ENCODE results near the gene ACVR1B. TPM values are rescaled to one million over a fixed set of nuclear protein-coding genes. Genes with fewer than 3 reads are reported as not detected.

The ACVR1B gene
- total RNA-seq, 2 donors from 2014 or later: 39.6 to 43.3 TPM

DNA sequence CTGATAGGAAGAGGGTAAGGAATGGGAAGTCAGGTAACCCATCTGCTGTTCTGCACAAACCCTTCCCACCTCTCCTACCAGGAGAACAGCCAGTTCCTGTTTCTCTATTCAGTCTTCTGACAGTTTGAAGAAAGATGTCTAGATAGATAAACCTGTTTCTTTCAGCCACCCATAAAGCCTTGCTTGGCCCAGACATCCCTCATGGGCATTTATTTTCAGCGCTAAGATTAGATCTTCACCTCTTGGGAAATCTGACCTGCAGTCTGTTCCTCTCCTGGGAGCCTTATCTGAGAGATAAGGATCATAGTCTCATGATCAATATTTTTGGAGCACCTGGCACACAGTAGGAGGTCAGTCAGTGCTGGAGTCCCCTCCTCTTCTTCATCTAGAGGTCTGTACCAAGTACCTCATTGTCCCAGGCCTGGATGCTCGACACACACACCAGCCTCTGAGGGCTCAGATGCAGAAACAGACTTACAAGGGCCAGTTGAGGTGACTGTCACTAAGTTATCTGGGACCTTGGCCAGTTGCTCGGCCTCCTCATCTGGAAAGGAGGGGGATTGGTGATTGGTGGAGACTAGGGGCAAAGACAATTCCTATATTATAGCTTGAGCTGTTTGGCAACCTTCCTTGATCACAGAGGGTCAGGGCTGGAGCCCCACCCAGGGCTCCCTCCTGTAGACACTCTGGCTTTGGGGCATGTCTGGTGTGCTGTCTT, 26.0 kb upstream of the ACVR1B start:
- TF ChIP-seq POLR2A (IDR thresholded peaks at IDR 0.05) (no peak), POLR2AphosphoS5 (IDR thresholded peaks at IDR 0.05) (no peak)
- TF ChIP-seq, protein P1, sequence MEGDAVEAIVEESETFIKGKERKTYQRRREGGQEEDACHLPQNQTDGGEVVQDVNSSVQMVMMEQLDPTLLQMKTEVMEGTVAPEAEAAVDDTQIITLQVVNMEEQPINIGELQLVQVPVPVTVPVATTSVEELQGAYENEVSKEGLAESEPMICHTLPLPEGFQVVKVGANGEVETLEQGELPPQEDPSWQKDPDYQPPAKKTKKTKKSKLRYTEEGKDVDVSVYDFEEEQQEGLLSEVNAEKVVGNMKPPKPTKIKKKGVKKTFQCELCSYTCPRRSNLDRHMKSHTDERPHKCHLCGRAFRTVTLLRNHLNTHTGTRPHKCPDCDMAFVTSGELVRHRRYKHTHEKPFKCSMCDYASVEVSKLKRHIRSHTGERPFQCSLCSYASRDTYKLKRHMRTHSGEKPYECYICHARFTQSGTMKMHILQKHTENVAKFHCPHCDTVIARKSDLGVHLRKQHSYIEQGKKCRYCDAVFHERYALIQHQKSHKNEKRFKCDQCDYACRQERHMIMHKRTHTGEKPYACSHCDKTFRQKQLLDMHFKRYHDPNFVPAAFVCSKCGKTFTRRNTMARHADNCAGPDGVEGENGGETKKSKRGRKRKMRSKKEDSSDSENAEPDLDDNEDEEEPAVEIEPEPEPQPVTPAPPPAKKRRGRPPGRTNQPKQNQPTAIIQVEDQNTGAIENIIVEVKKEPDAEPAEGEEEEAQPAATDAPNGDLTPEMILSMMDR (IDR thresholded peaks at IDR 0.05): no peak
- 67% methylated on average over 3 of the region's 3 CpGs for WGBS
- Histone ChIP-seq H3K27ac (no peak overlapping the region), H3K36me3 (no peaks in the 10 kb centered on the region), H3K4me3 (no peak overlapping the region), H3K9me3 (no peaks in the 10 kb centered on the region), H3K27me3 (replicated peaks; ENCODE audit: insufficient read depth) (no peaks in the 10 kb centered on the region), H3K4me1 (replicated peaks) (no peaks in the 10 kb centered on the region)
- DNase-seq (ENCODE audit: low spot score): no peak
- intact Hi-C loops (cut with DNase I): no loop called here

DNA sequence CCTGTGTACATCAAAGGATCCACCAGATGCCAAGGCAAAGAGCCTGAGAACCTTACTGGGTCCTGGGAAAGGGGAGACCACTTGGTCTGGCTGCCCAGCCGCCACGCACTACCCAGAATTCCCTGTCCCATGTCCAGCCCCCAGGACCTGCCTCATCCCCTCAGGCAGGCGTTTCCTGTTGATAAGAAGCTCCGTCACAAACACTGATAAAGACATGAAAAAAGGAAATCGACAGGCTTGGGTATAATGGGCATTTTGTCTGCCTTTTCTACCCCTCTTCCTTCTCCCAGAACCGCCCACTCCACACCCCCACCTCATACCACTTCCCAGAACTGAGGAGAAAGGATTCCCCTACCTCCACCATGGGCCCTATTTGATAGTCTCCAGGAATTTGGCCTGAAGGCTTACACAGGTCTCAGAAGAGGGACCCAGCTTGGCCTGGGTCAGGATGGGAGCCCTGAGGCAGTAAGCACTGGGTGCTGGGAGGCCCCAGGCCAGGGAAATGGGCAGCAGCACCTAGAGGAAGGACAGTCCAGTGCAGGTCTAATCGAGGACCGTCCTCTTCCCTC, 25.4 kb upstream of the ACVR1B start:
- Histone ChIP-seq H3K27me3 (replicated peaks; ENCODE audit: insufficient read depth) (no peaks in the 10 kb centered on the region), H3K27ac (no peak overlapping the region), H3K9me3 (no peaks in the 10 kb centered on the region), H3K36me3 (no peaks in the 10 kb centered on the region), H3K4me1 (replicated peaks) (no peaks in the 10 kb centered on the region), H3K4me3 (no peak overlapping the region)
- intact Hi-C loops (cut with DNase I): no loop called here
- no peak for DNase-seq (ENCODE audit: low spot score)
- TF ChIP-seq POLR2AphosphoS5 (IDR thresholded peaks at IDR 0.05) (no peak), POLR2A (IDR thresholded peaks at IDR 0.05) (no peak)
- TF ChIP-seq, protein P1 (IDR thresholded peaks at IDR 0.05): no peak
- 72% methylated on average over 8 of the region's 8 CpGs for WGBS

DNA sequence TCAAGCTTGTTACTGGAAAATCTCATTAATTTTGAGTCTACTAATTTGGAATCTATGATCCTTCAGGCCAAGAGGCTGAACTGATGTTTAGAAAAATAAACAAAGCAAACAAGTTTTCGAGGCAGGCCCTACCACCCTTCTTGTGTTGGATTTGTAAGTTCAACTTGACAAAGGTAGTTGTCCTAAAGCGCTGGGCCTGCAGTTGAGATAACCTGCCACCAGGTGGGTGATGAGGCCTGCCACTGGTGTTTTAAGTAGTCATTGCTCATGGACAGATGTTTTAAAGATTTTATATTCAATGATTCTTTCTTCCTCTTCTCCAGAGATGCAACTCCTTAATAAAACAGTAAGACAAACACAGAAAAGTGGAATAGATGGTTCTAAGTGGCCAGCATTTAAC, 24.8 kb upstream of the ACVR1B start:
- intact Hi-C loops (cut with DNase I): no loop called here
- no peak overlapping the region for H3K4me3 ChIP-seq
- WGBS: 86% methylated on average over 2 of the region's 2 CpGs
- no peaks in the 10 kb centered on the region for H3K27me3 ChIP-seq (replicated peaks; ENCODE audit: insufficient read depth)
- H3K36me3 ChIP-seq: no peaks in the 10 kb centered on the region
- no peak for TF ChIP-seq POLR2A (IDR thresholded peaks at IDR 0.05)
- TF ChIP-seq, protein P1 (IDR thresholded peaks at IDR 0.05): peak in 3 of 4 experiments; percentile 49 to 71 (median 69)
- no peaks in the 10 kb centered on the region for H3K4me1 ChIP-seq (replicated peaks)
- H3K9me3 ChIP-seq: no peaks in the 10 kb centered on the region
- DNase-seq (ENCODE audit: low spot score): peak; percentile 34
- no peak overlapping the region for H3K27ac ChIP-seq

DNA sequence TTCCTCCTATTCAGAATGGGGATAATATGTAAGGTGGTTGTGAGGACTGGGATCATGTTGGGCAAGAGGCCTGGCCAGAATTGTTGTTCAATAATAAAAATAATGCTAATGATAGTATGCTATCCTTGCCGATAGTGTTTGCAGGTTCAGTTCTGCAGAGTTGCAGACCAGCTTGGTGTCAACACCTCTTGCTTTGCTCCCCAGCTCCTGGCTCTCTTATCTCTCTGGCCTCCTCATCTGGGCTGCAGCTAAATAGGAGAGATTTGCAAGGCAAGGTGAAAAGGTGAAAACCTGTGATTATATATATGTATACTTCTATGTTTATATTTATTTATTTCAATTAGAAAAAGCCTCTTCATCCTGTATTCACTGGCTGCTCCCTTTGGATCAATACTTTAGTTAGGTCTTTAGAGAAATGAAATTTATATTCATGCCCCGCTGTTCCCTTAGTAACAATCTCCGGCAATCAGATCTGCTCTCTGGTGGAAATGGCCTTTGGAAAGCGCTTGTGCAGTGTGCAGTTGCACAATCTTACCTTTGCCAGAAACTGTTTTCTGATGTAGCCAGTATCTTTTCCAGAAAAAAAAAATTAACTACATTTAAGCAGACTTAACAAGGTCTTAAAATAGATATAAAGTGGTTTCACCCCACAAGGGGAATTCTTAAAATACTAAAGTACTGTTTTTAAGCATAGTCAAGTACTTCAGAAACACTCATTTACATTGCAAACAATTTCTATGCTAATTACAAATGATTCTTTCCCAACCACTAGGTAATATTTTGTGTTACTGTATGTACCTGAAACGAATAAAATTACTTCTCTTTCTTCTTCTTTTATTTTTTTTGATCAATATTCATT, 19.1 kb upstream of the ACVR1B start:
- no peak for DNase-seq (ENCODE audit: low spot score)

More for the DNA sequence above, 19.1 kb upstream of the ACVR1B start:
- no peaks in the 10 kb centered on the region for H3K36me3 ChIP-seq
- H3K4me1 ChIP-seq (replicated peaks): no peaks in the 10 kb centered on the region
- intact Hi-C loops (cut with DNase I): no loop called here
- H3K27me3 ChIP-seq (replicated peaks; ENCODE audit: insufficient read depth): no peaks in the 10 kb centered on the region
- 41% methylated on average over 5 of the region's 5 CpGs for WGBS
- TF ChIP-seq, protein P1 (IDR thresholded peaks at IDR 0.05): peak in 1 of 4 experiments; percentile 5
- no peak for TF ChIP-seq POLR2AphosphoS5 (IDR thresholded peaks at IDR 0.05)
- no peaks in the 10 kb centered on the region for H3K9me3 ChIP-seq
- H3K4me3 ChIP-seq: no peak overlapping the region
- no peak overlapping the region for H3K27ac ChIP-seq

Data from prostate gland (tissue), 2 donors.